ENCODE results near the gene PIK3CG.

DNA sequence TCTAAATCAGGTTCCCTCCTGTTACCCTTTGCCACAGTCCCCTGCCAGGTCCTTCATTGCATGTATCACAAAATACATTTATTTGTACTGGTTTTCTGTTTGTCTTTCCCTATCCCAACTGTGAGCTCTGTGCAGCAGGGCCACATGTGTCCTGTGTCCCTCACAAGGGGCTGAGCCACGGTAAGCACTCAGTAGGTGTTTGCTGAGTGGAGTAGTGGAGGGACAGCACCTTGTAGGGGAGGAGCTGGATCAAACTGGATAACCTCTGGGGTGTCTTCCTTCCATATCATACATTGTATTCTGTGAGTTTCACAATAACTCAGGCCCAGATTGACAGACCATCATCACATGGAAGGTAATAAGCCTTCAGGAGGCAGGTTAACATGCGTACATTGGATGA lies 25.9 kb downstream of the PIK3CG start:
- TF ChIP-seq CTCF (IDR thresholded peaks at IDR 0.05 in 2 of 3, conservative IDR thresholded peaks at IDR 0.05 in 1 of 3; ENCODE audit: borderline replicate concordance in 1 of 3, insufficient read depth in 1 of 3, low read depth in 2 of 3, low read length in 2 of 3) (no peak), CEBPB (IDR thresholded peaks at IDR 0.05; ENCODE audit: low read depth) (no peak), POLR2A (IDR thresholded peaks at IDR 0.05; ENCODE audit: borderline replicate concordance, extremely low read depth, insufficient read depth, insufficient read length) (no peak), ZFX (IDR thresholded peaks at IDR 0.05) (no peak), EZH2phosphoT487 (IDR thresholded peaks at IDR 0.05; ENCODE audit: borderline replicate concordance) (no peak), SRF (IDR thresholded peaks at IDR 0.05; ENCODE audit: low read depth) (no peak), POLR2AphosphoS5 (IDR thresholded peaks at IDR 0.05; ENCODE audit: low read depth, low read length) (no peak), RAD21 (IDR thresholded peaks at IDR 0.05; ENCODE audit: low read depth) (no peak), JUND (IDR thresholded peaks at IDR 0.05) (no peak), MAX (IDR thresholded peaks at IDR 0.05) (no peak), ATF3 (IDR thresholded peaks at IDR 0.05) (no peak), YY1 (IDR thresholded peaks at IDR 0.05; ENCODE audit: extremely low read depth, insufficient replicate concordance, low read depth, low read length) (no peak), SP1 (IDR thresholded peaks at IDR 0.05; ENCODE audit: low read depth) (no peak)

Data from HCT116 (cell line).